Retina (tissue), 1 donor: ENCODE results near the gene PEAK1.
"Not testable (repeated sequence)": the region's sequence is repeated elsewhere in the genome, so short reads cannot be mapped to it uniquely, and the experiment has no call there.

Experiments used
- DNase-seq: peaks from one replicate; pipeline ENCODE4 v3.0.0-alpha.2; 2016

Gene PEAK1

DNA sequence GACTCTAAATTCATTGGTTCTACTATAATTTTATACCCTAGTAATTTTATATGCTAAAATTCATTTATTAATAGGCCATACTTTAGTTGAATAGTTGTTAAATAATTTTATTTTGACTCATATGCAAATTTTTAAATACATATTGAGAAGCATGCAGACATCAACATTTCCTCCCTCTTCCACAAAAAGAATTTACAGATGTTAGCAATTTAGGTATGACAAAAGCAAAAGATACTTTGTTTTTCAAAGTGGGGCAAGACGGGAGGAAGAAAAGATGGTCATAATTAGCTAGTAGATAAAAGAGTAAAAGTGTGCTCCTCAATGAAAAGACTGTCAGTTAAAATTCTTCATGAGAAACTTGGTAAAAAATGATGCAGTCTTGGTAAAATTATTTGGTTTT, 200.1 kb downstream of the PEAK1 start:
- DNase-seq: no peak

DNA sequence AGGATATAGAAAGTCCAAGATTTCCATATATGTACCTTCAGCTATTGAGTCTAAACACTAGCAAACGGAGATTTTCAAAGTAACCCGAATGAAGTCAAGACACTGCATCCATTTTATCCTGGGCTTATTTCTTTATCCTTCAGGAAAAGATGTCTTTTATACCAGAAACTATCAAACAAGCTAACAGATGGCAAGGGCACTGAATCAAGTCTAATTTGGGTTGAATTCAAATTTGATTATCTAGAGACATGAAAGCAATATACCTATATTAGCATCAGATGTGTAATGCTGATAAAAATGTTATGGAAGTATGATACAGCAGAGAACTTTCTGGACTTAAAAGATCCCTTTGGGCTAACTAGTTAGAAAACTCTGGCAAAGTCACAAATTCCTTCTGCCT, 210.7 kb downstream of the PEAK1 start:
- no peak for DNase-seq

DNA sequence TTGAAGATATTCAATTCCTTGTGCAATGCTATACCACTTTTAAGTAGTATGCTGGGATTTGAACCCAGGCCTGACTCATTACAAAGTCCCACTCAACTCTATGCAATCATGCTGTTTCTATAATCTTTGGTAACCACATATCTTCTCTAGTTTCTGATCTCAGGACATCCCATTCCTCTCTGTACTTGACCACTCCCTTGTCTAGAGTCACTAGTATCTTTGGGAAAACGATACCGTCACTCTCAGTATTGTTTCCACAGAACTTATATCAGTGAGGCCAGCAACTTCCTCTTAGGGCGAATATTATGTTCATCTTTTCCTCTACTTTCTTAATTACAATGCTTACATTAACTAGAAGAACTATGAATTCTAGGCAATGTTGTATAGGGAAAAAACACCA, 211.7 kb downstream of the PEAK1 start:
- no peak for DNase-seq

DNA sequence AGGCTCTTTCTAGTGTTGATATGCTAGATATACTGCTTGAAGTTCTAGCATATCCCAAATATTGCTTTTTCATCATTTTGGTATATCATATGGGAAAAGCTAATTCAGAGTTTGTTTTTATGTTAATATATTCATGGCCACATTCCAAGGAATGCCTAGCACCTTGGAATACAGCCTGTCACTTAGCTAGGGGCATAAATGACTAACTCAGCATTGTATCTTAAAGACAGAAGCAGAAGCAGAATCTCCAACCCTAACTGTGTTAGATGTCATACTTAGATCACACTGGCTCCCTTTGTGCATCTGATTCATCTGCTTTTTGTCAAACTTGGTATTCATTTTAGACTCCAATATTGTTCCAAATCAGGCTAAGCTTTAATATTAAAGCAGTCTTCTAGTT, 218.2 kb downstream of the PEAK1 start:
- DNase-seq: no peak

DNA sequence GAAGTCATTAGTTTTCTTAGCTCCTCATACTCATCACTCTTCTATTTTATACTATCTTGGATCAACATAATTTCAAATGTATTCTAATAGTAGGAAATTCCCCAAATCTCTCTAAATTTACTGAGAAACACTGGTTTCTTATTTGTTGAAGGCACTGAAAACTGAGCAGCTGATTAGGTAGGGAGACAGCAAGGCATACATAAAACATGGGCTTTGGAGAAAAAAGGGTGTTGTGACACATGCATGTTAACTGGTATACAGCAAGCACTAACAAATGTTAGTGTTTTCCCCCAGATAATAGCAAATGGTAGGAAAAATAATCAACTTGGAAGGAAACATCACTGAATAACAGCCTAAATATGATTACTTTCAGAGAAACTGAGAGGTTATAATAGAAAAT, 223.5 kb downstream of the PEAK1 start:
- DNase-seq: no peak

DNA sequence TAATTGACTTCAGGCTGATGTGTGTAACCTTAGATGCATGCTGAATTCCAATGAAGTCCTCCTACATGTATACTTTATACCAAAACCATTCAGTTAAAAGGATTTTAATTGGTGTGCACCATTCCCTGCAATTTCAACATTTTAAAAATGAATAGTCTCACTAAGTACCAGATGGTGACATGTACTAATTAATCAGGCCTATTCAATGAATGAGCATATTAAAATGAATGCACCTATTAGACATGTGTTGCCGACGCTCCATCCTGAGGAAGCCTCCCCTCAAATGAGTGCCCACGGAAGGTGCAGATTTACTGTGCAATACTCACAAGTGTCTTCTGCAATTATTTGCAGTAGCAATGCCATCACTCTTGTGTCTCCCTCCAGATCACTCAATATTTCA, 224.3 kb downstream of the PEAK1 start:
- DNase-seq: no peak

DNA sequence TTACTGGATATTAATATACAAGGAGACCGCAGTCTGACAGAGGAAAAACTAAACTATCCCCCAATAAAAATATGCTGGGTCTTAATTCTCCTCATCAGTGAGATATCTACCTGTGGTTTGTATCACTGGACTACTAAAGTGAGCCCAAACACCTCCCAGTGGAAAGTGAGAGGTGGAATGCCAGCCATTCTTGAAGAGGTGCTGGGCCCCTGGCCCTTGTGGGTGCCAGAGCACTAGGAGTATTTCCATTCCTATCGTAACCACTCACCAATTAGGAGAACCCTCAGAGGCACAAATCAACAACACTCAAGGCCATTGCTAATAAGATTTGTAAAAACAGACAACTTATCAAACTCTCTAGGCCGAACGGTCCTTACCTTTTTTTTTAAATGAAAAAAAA, 227.5 kb downstream of the PEAK1 start:
- DNase-seq: no peak

DNA sequence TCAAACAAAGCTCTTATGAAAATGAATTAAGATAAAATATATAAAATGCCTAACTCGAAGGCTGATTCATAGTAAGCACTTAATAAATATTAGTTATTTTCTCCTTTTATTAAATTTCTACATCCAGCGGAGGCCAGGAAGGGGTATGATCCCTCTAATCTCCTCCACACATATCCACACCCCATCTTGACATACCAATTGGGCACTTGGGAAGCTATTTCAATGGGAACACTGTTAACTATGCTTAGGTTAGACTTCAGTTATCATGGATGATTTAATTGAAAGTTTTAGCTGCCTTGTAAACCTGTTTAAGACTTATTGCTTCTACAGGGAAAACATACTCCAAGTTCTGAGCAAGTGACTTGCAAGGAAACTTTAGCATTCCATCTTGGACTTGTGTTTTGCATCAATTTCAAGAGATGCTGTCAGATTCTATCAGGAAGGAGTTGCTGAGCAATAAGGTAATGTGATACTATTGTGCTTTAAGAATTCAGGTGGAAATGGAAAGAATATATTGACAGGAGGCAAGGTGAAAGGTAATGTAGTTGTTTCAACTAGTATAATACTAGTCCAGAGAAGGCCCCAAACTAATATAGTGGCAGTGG, 228.6 kb downstream of the PEAK1 start:
- no peak for DNase-seq

DNA sequence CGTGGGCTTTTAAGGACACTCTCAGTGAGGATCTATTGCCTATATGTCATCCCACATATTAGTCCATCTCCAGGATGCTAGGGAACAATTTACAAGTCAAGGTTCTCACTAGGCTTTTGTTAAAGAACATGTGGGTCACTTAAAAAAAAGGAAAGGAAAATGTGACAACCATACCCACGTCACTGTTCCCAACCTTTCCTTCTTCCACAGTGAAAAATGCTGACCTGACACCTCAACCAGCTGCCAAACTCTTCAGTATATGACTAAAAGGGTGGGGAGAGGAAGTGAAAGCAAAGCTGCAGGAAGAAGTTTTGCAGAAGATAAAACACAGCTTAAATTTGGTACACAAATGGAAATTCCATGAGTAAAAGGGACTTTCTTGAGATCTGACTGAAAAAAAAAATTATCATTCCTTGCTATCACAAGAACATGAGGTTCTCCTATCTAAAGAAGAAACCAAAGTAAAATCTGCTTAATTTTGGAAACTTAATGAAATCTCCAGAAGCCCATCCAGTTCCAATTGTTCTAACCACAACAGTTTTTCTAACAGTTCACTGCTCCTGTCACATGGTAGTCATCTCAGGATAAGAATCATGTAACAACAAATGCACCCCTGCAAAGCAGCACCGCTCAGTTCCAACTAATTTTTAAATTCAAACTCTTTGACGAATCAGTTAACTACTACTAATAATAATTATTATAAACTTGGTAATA, 232.0 kb downstream of the PEAK1 start:
- DNase-seq: peak; percentile 13

DNA sequence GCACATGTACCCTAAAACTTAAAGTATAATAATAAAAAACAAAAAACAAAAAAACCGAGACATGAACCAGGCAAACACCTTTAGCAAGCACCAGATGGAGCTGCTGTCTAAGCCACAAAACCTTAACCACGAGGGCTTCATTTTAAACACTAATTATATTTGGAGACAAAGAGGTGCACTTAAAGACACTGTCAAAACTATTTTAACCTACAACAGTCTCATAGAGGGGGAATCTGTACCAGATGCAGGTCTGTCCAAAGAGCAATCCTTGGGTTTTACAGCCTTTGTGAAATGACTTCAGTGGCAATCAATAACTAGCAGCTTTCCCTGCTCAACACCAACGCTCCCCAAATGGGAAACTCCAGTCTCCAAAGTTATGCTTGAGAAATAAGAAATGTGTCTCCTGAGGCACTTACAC, 233.3 kb downstream of the PEAK1 start:
- peak; percentile 44 for DNase-seq

DNA sequence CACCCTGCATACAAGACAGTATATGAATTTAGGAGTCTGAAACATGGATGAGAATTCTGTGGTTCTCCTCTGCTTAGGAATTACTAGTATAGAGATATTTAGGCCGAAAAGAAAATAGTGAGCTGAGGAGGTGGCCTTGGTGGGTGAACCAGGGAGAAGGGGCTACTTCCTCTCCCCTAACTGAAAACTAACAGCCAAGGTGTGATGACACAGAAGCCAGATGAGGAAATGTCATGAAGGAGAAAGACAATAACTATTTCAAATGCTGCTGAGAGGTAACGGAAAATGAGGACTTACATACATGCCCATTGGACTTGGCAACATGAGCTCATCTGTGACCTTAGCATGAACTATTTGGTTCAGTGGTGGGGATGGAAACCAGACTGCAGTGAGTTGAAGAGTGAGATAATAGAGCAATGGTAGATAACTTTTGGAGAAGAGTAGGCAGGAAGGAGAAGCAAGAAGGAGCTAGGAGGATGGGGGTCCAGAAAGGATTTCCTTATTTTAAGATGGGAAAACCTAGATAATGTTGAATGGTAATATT, 234.6 kb downstream of the PEAK1 start:
- DNase-seq: no peak

DNA sequence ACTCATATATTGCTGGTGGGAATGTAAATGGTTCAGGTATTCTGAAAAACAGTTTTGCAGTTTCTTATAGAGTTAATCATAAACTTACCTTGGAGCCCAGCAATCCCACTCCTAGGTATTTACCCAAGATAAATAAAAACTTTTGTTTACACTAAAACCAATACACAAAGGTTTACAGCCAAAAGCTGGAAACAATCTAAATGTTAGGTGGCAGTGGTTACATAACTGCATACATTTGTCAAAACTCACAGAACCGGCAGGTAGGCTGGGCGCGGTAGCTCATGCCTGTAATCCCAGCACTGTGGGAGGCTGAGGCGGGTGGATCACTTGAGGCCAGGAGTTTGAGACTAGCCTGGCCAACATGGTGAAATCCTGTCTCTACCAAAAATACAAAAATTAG, 235.6 kb downstream of the PEAK1 start:
- not testable (repeated sequence) for DNase-seq

DNA sequence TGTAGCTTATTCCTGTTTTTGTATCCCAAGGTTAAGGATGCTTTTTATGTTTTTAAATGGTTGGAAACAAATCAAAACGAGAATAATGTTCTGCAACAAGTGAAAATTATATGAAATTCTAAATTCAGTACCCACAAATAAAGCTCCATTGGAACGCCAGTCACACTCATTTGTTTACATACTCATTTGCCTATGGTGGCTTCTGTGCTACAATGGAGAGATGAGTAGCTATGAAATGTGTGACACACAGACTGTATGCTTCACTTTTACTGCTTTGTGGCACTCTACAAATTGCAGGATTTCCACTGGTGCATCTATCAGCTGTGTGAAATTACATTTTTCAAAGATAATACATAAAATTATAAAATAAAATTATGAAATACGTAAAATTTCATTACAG, 236.8 kb downstream of the PEAK1 start:
- no peak for DNase-seq

DNA sequence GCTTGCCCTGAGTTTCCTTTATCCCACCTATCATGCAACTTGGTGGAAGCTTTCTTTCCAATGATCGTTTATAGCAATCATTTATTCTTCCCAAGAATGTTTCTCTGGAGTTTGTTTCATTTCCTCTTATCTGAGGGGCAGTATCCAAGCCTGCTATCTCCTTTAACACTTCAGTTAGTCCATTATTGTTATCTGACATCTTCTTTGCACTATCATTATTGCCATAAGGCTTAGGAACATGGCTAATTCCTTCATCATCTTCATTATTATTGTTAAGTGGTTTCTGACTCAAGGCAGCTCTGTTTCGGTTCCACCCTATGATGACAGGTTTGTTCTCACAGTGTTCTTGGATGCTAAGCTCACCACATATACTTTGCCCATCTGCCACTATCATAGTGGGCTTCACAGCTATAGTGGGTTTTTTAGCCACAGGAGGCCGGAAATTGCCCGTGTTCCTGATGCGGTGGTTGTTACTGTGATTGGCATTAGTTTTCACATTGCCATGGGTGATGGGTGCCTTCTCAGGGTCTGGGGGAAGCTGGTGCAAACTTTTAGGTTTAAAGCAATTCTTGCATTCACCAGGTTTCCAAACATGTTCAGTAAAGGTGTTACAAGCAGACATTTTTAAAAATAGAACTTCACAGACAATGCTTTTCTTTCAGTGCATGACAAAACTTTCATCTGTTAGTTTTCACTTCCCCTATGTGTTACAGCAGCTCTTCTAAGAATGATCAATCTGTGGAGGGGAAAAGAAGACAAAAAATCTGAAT, 238.4 kb downstream of the PEAK1 start:
- no peak for DNase-seq

DNA sequence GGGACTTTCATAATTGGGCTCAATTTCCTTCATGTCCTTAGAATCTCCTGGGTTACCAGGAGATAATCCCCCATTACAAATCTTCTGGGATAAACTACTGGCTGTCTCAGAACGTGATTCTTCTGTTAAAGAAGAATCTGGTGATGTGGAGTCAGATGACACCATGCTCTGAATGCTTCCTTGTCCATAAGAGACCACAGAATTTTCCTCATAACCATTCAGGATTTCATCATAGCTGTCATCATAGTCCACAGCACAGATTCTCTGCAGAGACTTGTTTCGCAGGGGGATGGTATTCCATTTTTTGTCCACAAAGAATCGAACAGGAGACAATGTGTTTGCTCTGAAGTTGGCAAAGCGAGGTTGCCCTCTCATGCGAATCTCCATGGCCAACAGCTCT, 239.1 kb downstream of the PEAK1 start:
- no peak for DNase-seq

DNA sequence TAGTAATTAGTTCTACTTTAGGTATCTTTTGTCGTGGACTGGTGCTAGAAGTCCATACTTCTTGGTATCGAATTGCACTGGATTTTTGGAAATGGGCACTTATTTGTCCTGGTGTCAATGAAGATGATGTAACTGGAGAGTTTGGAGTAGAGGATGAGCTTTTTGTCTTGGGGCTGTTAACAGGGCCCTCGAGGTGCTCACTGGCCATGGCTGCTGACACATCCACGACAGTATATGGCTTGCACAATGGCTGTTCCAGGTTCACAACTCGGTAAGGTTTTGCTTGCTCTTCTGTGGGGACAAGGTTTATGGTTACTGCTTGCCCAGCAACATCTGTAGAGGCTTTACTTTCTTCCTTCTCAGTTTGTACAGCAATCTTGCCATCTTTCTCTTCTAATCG, 239.6 kb downstream of the PEAK1 start:
- DNase-seq: no peak

DNA sequence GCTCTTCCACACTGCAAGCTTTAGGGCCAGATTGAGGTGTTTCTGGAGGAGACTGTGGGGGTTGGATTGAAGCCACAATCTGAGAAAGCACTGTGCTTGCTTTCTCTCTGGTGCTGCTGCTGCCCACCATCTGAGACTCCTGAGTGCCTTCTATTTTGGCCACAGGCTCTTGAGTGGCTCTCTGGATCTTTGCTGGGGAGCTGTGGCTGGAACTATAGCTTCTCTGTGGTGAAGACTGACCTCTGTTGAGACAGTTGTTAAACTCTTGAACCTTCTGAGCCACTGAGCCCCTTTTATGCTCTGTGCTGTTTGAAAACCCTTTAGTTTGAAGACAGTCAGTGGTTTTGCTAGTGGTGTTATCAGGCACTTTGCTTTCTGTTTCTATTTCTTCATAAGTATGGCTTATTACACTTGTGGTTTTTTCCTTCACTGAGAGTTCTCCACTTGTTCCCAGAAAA, 240.3 kb downstream of the PEAK1 start:
- DNase-seq: no peak

DNA sequence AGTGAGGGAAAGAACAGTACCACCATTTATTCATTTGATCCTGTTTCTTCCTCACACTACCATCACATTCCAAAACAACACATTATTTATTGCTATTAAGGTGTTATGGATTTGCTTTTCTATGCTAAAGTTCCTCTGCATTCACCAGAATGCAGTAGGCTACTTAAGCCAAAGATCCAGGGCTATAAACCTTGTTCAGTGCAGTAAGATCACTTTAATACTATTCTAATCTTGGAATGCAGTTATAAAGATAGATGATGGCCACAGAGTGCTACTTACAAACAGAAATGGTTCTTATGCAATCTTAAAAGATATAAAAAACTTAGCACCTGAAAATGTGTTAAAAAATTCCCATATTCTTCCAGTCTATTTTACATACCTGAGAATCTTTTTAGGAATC, 241.5 kb downstream of the PEAK1 start:
- DNase-seq: no peak

DNA sequence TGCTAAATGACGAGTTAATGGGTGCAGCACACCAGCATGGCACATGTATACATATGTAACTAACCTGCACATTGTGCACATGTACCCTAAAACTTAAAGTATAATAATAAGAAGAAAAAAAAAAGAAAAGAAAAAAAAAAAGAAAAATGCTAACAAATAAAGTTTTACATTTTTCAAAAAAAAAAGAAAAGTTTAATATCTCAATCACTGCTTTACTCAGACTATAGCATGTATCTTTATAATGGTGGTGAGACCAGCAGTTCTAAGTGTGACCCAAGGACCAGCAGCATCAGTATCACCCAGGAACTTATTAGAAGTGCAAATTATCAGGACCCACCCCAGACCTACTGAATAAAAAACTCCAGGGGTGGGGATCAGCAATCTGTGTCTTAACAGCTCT, 243.8 kb downstream of the PEAK1 start:
- not testable (repeated sequence) for DNase-seq

DNA sequence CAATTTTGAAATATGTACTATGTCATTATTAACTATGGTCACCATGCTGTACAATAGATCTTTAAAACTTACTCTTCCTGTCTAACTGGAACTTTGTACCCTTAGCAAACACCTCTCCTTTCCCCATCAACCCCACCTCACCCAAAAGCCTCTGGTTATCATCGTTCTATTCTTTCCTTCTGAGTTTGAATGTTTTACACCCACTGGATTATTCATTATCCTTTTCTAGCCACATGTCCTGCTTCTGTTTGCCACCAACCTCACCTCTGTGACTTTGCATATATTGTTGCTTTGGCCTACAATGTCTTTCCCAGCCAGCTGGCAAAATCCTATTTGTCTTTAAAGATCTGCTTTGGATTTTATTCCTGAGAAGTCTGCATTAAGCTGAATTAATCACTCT, 246.4 kb downstream of the PEAK1 start:
- no peak for DNase-seq

DNA sequence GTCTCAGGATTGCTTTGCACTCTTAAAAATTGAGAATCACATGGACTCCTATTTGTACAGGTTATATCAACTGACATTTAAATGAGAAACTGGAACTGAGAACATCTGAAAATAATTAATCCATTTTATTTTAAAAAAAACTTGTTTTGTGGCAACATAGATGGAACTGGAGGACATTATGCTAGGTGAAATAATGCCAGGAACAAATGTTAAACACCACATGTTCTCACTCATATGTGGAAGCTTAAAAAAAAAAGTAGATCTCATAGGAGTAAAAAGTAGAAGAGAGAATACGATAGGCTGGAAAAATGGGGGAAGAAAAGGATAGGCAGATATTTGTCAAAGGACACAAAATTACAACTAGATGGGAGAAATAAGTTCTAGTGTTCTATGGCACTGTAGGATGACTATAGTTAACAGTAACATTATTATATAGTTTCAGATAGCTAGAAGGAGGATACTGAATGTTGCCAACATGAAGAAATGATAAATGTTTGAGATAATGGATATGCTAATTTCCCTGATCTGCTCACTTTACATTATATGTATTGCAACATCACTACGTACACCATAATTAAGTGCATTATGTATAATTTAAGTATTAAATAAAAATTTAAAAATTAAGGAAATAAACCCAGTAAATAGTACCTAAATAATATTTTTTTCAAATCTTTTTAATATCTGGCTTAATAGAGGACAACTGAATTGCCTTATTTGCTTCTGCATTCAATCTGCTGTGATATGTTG, 248.5 kb downstream of the PEAK1 start:
- DNase-seq: no peak

DNA sequence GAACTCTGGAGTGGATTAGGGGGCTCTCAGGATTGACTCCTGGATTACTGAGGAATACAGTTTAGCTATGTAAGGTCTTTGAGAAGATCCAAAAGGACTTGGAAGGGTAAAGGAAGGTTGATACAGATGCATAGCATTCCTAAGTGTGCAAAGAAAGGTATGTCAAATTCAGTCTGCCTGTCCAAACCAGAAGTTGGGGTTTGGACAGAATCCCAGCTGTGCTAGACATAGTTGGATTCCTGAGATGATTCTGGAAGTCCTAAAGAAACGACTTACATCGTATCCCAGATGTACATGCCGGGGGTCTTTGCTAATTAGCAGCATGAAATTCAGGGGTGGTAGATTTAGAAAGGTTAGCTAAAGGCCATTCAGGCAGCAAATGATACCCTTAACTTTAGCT, 251.3 kb downstream of the PEAK1 start:
- no peak for DNase-seq

DNA sequence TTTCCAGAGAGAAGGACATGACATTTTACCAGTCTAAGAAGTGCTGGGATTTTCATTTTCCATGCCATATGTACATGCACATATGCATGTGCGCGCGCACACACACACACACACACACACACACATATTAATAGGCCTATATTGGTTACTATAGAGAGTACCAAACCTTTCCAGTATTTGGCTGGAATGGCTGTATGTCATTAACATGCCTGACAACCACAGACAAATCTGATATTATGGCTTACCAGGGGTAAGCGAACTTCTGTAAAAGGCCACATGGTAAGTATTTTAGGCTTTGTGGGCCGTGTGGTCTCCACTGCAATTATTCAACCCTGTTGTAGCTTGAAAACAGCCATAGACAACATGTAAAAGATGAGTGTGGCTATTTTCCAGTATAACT, 251.8 kb downstream of the PEAK1 start:
- DNase-seq: no peak
